ENCODE data around the gene SLC6A19. TPM values are rescaled to one million over a fixed set of nuclear protein-coding genes. Genes with fewer than 3 reads are reported as not detected.

SLC6A19 gene
- polyA plus RNA-seq, 3 donors, result not detected

- Histone ChIP-seq H3K36me3 (replicated peaks in 1 of 2; ENCODE audit: control insufficient read depth in 1 of 2, insufficient read depth in 2 of 2, low read length in 2 of 2) (no peaks in the 10 kb centered on the region), H3K9ac (ENCODE audit: insufficient read depth, low read length, poor library complexity, severe bottlenecking) (no peak overlapping the region), H3K4me2 (replicated peaks; ENCODE audit: extremely low read depth, low read length, poor library complexity, severe bottlenecking) (no peak overlapping the region), H3K27ac (ENCODE audit: low read depth in 1 of 2, low read length in 2 of 2) (no peak overlapping the region), H3K9me3 (replicated peaks in 1 of 2; ENCODE audit: control insufficient read depth in 1 of 2, insufficient read depth in 1 of 2, low read length in 2 of 2) (no peaks in the 10 kb centered on the region), H4K20me1 (ENCODE audit: insufficient read depth, low read length) (no peaks in the 10 kb centered on the region), H3K27me3 (ENCODE audit: control insufficient read depth in 2 of 2, insufficient read depth in 2 of 2, low read length in 2 of 2) (peaks cover 0 to 2% of the 10 kb centered on the region in 2 donors), H3K79me2 (ENCODE audit: insufficient read depth, low read length) (no peaks in the 10 kb centered on the region), H3K4me3 (replicated peaks in 1 of 3; ENCODE audit: low read depth in 2 of 3, low read length in 3 of 3) (no peak overlapping the region), H2AFZ (ENCODE audit: insufficient read depth, low read depth, low read length, poor library complexity, severe bottlenecking) (no peak overlapping the region), H3K4me1 (ENCODE audit: control insufficient read depth in 1 of 2, insufficient read depth in 2 of 2, low read length in 2 of 2) (no peaks in the 10 kb centered on the region)
- Mint-ChIP-seq H3K4me1 (no peaks in the 10 kb centered on the region), H3K27me3 (ENCODE audit: low read depth in 3 of 3) (peaks cover 3 to 7% (median 5%) of the 10 kb centered on the region in 3 donors), H3K27ac (no peak overlapping the region), H3K4me3 (no peak overlapping the region), H3K9me3 (no peaks in the 10 kb centered on the region), H3K36me3 (no peaks in the 10 kb centered on the region)
- 94% methylated on average over 6 of the region's 9 CpGs for WGBS (ENCODE audit: insufficient coverage)
- intact Hi-C loops (cut with micrococcal nuclease), result no loop called here
- DNase-seq, result no peak
- no peak for TF ChIP-seq CTCF (IDR thresholded peaks at IDR 0.05)
Observed at GRCh38 chr5:1252681-1253080, 51.3 kb downstream of the SLC6A19 start.

- no peak overlapping the region for H3K27ac Mint-ChIP-seq
- H3K36me3 Mint-ChIP-seq, result no peaks in the 10 kb centered on the region
- Histone ChIP-seq H2AFZ (ENCODE audit: insufficient read depth, low read depth, low read length, poor library complexity, severe bottlenecking) (no peak overlapping the region), H3K9ac (ENCODE audit: insufficient read depth, low read length, poor library complexity, severe bottlenecking) (no peak overlapping the region), H3K79me2 (ENCODE audit: insufficient read depth, low read length) (no peaks in the 10 kb centered on the region), H3K27me3 (ENCODE audit: control insufficient read depth in 2 of 2, insufficient read depth in 2 of 2, low read length in 2 of 2) (no peaks in the 10 kb centered on the region), H3K9me3 (replicated peaks in 1 of 2; ENCODE audit: control insufficient read depth in 1 of 2, insufficient read depth in 1 of 2, low read length in 2 of 2) (no peaks in the 10 kb centered on the region), H3K4me2 (replicated peaks; ENCODE audit: extremely low read depth, low read length, poor library complexity, severe bottlenecking) (no peak overlapping the region), H3K4me1 (ENCODE audit: control insufficient read depth in 1 of 2, insufficient read depth in 2 of 2, low read length in 2 of 2) (no peaks in the 10 kb centered on the region), H3K4me3 (replicated peaks in 1 of 3; ENCODE audit: low read depth in 2 of 3, low read length in 3 of 3) (no peak overlapping the region), H3K27ac (ENCODE audit: low read depth in 1 of 2, low read length in 2 of 2) (no peak overlapping the region), H4K20me1 (ENCODE audit: insufficient read depth, low read length) (no peaks in the 10 kb centered on the region), H3K36me3 (replicated peaks in 1 of 2; ENCODE audit: control insufficient read depth in 1 of 2, insufficient read depth in 2 of 2, low read length in 2 of 2) (no peaks in the 10 kb centered on the region)
- H3K4me1 Mint-ChIP-seq, result no peaks in the 10 kb centered on the region
- no peak for TF ChIP-seq CTCF (IDR thresholded peaks at IDR 0.05)
- no peaks in the 10 kb centered on the region for H3K9me3 Mint-ChIP-seq
- no peak overlapping the region for H3K4me3 Mint-ChIP-seq
- peaks cover 0 to 7% (median 5%) of the 10 kb centered on the region in 3 donors for H3K27me3 Mint-ChIP-seq (ENCODE audit: low read depth in 3 of 3)
- intact Hi-C loops (cut with micrococcal nuclease), result no loop called here
- no peak for DNase-seq
- WGBS (ENCODE audit: insufficient coverage), result 96% methylated on average over 33 of the region's 33 CpGs
Observed at GRCh38 chr5:1253456-1254105, 52.2 kb downstream of the SLC6A19 start.

Measured in CD14-positive monocyte (primary cell).